ENCODE results near the gene NPAS1. TPM values are rescaled to one million over a fixed set of nuclear protein-coding genes. Genes with fewer than 3 reads are reported as not detected.

The NPAS1 gene
- polyA plus RNA-seq, 3 donors, result not detected

DNA sequence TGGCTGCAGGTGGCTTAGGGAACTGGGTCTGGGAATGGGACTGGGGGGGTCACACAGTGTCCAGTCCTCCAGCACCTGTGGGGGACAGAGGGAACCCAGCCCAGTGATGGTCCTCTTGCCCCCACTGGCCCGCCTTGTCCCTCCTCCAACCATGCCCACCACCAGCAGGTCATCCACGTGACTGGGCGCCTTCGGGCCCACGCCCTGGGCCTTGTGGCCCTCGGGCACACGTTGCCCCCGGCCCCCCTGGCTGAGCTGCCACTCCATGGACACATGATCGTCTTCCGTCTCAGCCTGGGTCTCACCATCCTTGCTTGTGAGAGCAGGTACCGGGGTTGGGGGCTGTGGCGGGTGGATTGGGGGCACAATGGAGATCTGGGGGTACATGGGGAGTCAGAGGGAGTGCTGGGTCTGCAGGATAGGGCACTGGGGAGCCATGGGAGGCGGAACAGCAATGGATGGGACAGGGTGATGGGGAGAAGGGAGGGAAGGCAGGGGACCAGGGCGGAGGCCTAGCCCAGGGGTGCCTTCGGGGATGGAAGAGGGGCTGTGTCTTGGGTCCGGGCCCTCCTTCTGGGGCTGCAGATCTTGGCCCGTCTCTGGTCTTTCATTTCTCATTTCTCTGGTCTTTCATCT lies 19.7 kb downstream of the NPAS1 start:
- peaks cover 17% of the 10 kb centered on the region for H3K4me1 Mint-ChIP-seq

DNA sequence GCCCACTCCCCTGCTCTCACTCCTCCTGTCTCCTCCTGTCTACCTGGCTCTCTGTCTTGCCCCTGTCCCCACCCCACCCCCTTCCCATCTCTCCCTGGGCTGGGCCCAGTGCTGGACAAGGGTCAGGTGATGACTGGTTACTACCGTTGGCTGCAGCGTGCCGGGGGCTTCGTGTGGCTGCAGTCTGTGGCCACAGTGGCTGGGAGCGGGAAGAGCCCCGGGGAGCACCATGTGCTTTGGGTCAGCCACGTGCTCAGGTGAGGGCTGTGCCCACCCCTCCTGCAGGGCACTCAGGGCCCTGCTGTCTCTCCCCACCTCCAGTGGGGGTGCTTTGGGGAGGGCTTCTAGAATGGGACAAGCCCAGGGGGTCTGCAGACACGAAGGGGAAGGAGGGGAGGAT lies 21.2 kb downstream of the NPAS1 start:
- H3K36me3 Mint-ChIP-seq, result peaks cover 8 to 16% of the 10 kb centered on the region in 2 donors

More for the DNA sequence above, 19.7 kb downstream of the NPAS1 start:
- intact Hi-C loops (cut with micrococcal nuclease), result loop anchor here in 1 of 2 donors (5.0 kb wide), 1 partner anchor 88 kb away; no protein-coding TSS in a partner anchor
- H4K20me1 ChIP-seq (ENCODE audit: insufficient read depth, low read length), result no peaks in the 10 kb centered on the region
- no peak overlapping the region for H3K9ac ChIP-seq (ENCODE audit: insufficient read depth, low read length, poor library complexity, severe bottlenecking)
- peaks cover 0 to 7% of the 10 kb centered on the region in 2 donors for H3K27me3 ChIP-seq (ENCODE audit: control insufficient read depth in 2 of 2, insufficient read depth in 2 of 2, low read length in 2 of 2)
- peaks cover 4 to 8% of the 10 kb centered on the region in 2 donors for H3K36me3 ChIP-seq (replicated peaks in 1 of 2; ENCODE audit: control insufficient read depth in 1 of 2, insufficient read depth in 2 of 2, low read length in 2 of 2)
- H3K4me2 ChIP-seq (replicated peaks; ENCODE audit: extremely low read depth, low read length, poor library complexity, severe bottlenecking), result no peak overlapping the region
- TF ChIP-seq CTCF (IDR thresholded peaks at IDR 0.05), result no peak
- no peaks in the 10 kb centered on the region for H3K79me2 ChIP-seq (ENCODE audit: insufficient read depth, low read length)
- peaks cover 16 to 20% of the 10 kb centered on the region in 2 donors for H3K4me1 ChIP-seq (ENCODE audit: control insufficient read depth in 1 of 2, insufficient read depth in 2 of 2, low read length in 2 of 2)
- no peak overlapping the region for H3K4me3 Mint-ChIP-seq
- H3K4me3 ChIP-seq (replicated peaks in 1 of 3; ENCODE audit: low read depth in 2 of 3, low read length in 3 of 3), result no peak overlapping the region
- DNase-seq, result no peak
- peak overlapping the region in 3 of 7 donors; percentile 12 to 51 (median 21) for H3K27ac Mint-ChIP-seq
- 98% methylated on average over 8 of the region's 17 CpGs for WGBS (ENCODE audit: insufficient coverage)
- peaks cover 19 to 26% (median 24%) of the 10 kb centered on the region in 3 donors for H3K27me3 Mint-ChIP-seq (ENCODE audit: low read depth in 3 of 3)
- no peaks in the 10 kb centered on the region for H3K9me3 ChIP-seq (replicated peaks in 1 of 2; ENCODE audit: control insufficient read depth in 1 of 2, insufficient read depth in 1 of 2, low read length in 2 of 2)
- no peak overlapping the region for H2AFZ ChIP-seq (ENCODE audit: insufficient read depth, low read depth, low read length, poor library complexity, severe bottlenecking)
- H3K9me3 Mint-ChIP-seq, result peaks cover 0 to 2% (median 0%) of the 10 kb centered on the region in 7 donors
- peaks cover 6 to 16% of the 10 kb centered on the region in 2 donors for H3K36me3 Mint-ChIP-seq
- H3K27ac ChIP-seq (ENCODE audit: low read depth in 1 of 2, low read length in 2 of 2), result no peak overlapping the region

More for the DNA sequence above, 21.2 kb downstream of the NPAS1 start:
- peaks cover 4 to 8% of the 10 kb centered on the region in 2 donors for H3K36me3 ChIP-seq (replicated peaks in 1 of 2; ENCODE audit: control insufficient read depth in 1 of 2, insufficient read depth in 2 of 2, low read length in 2 of 2)
- WGBS (ENCODE audit: insufficient coverage), result 95% methylated on average over 8 of the region's 8 CpGs
- peaks cover 7 to 10% of the 10 kb centered on the region in 2 donors for H3K4me1 ChIP-seq (ENCODE audit: control insufficient read depth in 1 of 2, insufficient read depth in 2 of 2, low read length in 2 of 2)
- no peak overlapping the region for H3K9ac ChIP-seq (ENCODE audit: insufficient read depth, low read length, poor library complexity, severe bottlenecking)
- H3K79me2 ChIP-seq (ENCODE audit: insufficient read depth, low read length), result no peaks in the 10 kb centered on the region
- TF ChIP-seq CTCF (IDR thresholded peaks at IDR 0.05), result no peak
- H3K27ac Mint-ChIP-seq, result no peak overlapping the region
- no peak overlapping the region for H3K4me2 ChIP-seq (replicated peaks; ENCODE audit: extremely low read depth, low read length, poor library complexity, severe bottlenecking)
- H3K4me3 Mint-ChIP-seq, result no peak overlapping the region
- no peaks in the 10 kb centered on the region for H3K9me3 Mint-ChIP-seq
- no peak overlapping the region for H3K4me3 ChIP-seq (replicated peaks in 1 of 3; ENCODE audit: low read depth in 2 of 3, low read length in 3 of 3)
- intact Hi-C loops (cut with micrococcal nuclease), result no loop called here
- H2AFZ ChIP-seq (ENCODE audit: insufficient read depth, low read depth, low read length, poor library complexity, severe bottlenecking), result no peak overlapping the region
- H3K27me3 Mint-ChIP-seq (ENCODE audit: low read depth in 3 of 3), result peaks cover 11 to 15% (median 12%) of the 10 kb centered on the region in 3 donors
- peaks cover 6% of the 10 kb centered on the region for H3K4me1 Mint-ChIP-seq
- no peaks in the 10 kb centered on the region for H3K27me3 ChIP-seq (ENCODE audit: control insufficient read depth in 2 of 2, insufficient read depth in 2 of 2, low read length in 2 of 2)
- no peaks in the 10 kb centered on the region for H4K20me1 ChIP-seq (ENCODE audit: insufficient read depth, low read length)
- no peaks in the 10 kb centered on the region for H3K9me3 ChIP-seq (replicated peaks in 1 of 2; ENCODE audit: control insufficient read depth in 1 of 2, insufficient read depth in 1 of 2, low read length in 2 of 2)
- no peak overlapping the region for H3K27ac ChIP-seq (ENCODE audit: low read depth in 1 of 2, low read length in 2 of 2)
- DNase-seq, result no peak
